Measurements from ENCODE around the gene TUBGCP2.

The TUBGCP2 gene

GRCh38 chr10:133248334-133248715 is 60.3 kb downstream of the TUBGCP2 start:
- Histone ChIP-seq H3K4ac (ENCODE audit: low read depth, low read length) (no peak overlapping the region), H2BK120ac (ENCODE audit: low read depth, low read length) (no peak overlapping the region), H3K4me3 (ENCODE audit: low read length) (no peak overlapping the region), H3K9ac (ENCODE audit: low read length) (no peak overlapping the region), H3K27me3 (ENCODE audit: insufficient read depth, low read length, poor library complexity) (no peaks in the 10 kb centered on the region), H3K4me2 (ENCODE audit: low read length) (no peak overlapping the region), H3K79me2 (ENCODE audit: control insufficient read depth, insufficient read depth, low read length) (no peaks in the 10 kb centered on the region), H3K56ac (ENCODE audit: low read length) (no peak overlapping the region), H3K18ac (ENCODE audit: low read length) (no peak overlapping the region), H3K23ac (ENCODE audit: low read length) (no peak overlapping the region), H3K36me3 (ENCODE audit: control insufficient read depth, insufficient read depth, low read length) (no peaks in the 10 kb centered on the region), H3K79me1 (ENCODE audit: low read length) (no peaks in the 10 kb centered on the region), H4K8ac (ENCODE audit: low read depth, low read length) (no peak overlapping the region), H4K5ac (ENCODE audit: low read length) (no peak overlapping the region), H3K27ac (ENCODE audit: low read depth, low read length) (no peak overlapping the region), H3K4me1 (ENCODE audit: control insufficient read depth, low read depth, low read length) (no peaks in the 10 kb centered on the region), H2BK15ac (replicated peaks; ENCODE audit: low read depth) (no peak overlapping the region), H2AK5ac (ENCODE audit: low read length) (no peak overlapping the region), H2BK5ac (ENCODE audit: low read length) (no peak overlapping the region)
- no peak for DNase-seq
- no CpG with 5 or more reads among the region's 12 CpGs for WGBS (ENCODE audit: extremely low coverage, insufficient coverage, low lambda C conversion rate)

GRCh38 chr10:133247681-133248333 is 60.9 kb downstream of the TUBGCP2 start:
- no peak overlapping the region for H2BK120ac ChIP-seq (ENCODE audit: low read depth, low read length)
- no peak overlapping the region for H2AK5ac ChIP-seq (ENCODE audit: low read length)
- H3K4me3 ChIP-seq (ENCODE audit: low read length), result no peak overlapping the region
- H3K4ac ChIP-seq (ENCODE audit: low read depth, low read length), result no peak overlapping the region
- peak overlapping the region; percentile 15 for H3K56ac ChIP-seq (ENCODE audit: low read length)
- H3K27me3 ChIP-seq (ENCODE audit: insufficient read depth, low read length, poor library complexity), result no peaks in the 10 kb centered on the region
- no peak overlapping the region for H2BK5ac ChIP-seq (ENCODE audit: low read length)
- no peaks in the 10 kb centered on the region for H3K79me1 ChIP-seq (ENCODE audit: low read length)
- no peak overlapping the region for H4K8ac ChIP-seq (ENCODE audit: low read depth, low read length)
- no peak overlapping the region for H3K27ac ChIP-seq (ENCODE audit: low read depth, low read length)
- no peak overlapping the region for H3K23ac ChIP-seq (ENCODE audit: low read length)
- H3K36me3 ChIP-seq (ENCODE audit: control insufficient read depth, insufficient read depth, low read length), result no peaks in the 10 kb centered on the region
- no peaks in the 10 kb centered on the region for H3K79me2 ChIP-seq (ENCODE audit: control insufficient read depth, insufficient read depth, low read length)
- no peak overlapping the region for H3K9ac ChIP-seq (ENCODE audit: low read length)
- no peak overlapping the region for H4K5ac ChIP-seq (ENCODE audit: low read length)
- H3K18ac ChIP-seq (ENCODE audit: low read length), result no peak overlapping the region
- no peaks in the 10 kb centered on the region for H3K4me1 ChIP-seq (ENCODE audit: control insufficient read depth, low read depth, low read length)
- WGBS (ENCODE audit: extremely low coverage, insufficient coverage, low lambda C conversion rate), result no CpG with 5 or more reads among the region's 36 CpGs
- no peak overlapping the region for H2BK15ac ChIP-seq (replicated peaks; ENCODE audit: low read depth)
- no peak overlapping the region for H3K4me2 ChIP-seq (ENCODE audit: low read length)
- DNase-seq, result no peak

GRCh38 chr10:133246236-133246626 is 62.4 kb downstream of the TUBGCP2 start:
- Histone ChIP-seq H2BK15ac (replicated peaks; ENCODE audit: low read depth) (no peak overlapping the region), H3K4me1 (ENCODE audit: control insufficient read depth, low read depth, low read length) (no peaks in the 10 kb centered on the region), H3K36me3 (ENCODE audit: control insufficient read depth, insufficient read depth, low read length) (no peaks in the 10 kb centered on the region), H3K27ac (ENCODE audit: low read depth, low read length) (no peak overlapping the region), H2BK120ac (ENCODE audit: low read depth, low read length) (no peak overlapping the region), H2BK5ac (ENCODE audit: low read length) (no peak overlapping the region), H3K79me2 (ENCODE audit: control insufficient read depth, insufficient read depth, low read length) (no peaks in the 10 kb centered on the region), H4K5ac (ENCODE audit: low read length) (no peak overlapping the region), H3K56ac (ENCODE audit: low read length) (peak overlapping the region; percentile 25), H3K18ac (ENCODE audit: low read length) (no peak overlapping the region), H3K4ac (ENCODE audit: low read depth, low read length) (no peak overlapping the region), H3K4me2 (ENCODE audit: low read length) (no peak overlapping the region), H3K23ac (ENCODE audit: low read length) (no peak overlapping the region), H3K9ac (ENCODE audit: low read length) (no peak overlapping the region), H2AK5ac (ENCODE audit: low read length) (no peak overlapping the region), H4K8ac (ENCODE audit: low read depth, low read length) (no peak overlapping the region), H3K27me3 (ENCODE audit: insufficient read depth, low read length, poor library complexity) (no peaks in the 10 kb centered on the region), H3K4me3 (ENCODE audit: low read length) (no peak overlapping the region), H3K79me1 (ENCODE audit: low read length) (no peaks in the 10 kb centered on the region)
- WGBS (ENCODE audit: extremely low coverage, insufficient coverage, low lambda C conversion rate), result no CpG with 5 or more reads among the region's 12 CpGs
- DNase-seq, result no peak

GRCh38 chr10:133245439-133246235 is 63.0 kb downstream of the TUBGCP2 start:
- Histone ChIP-seq H2AK5ac (ENCODE audit: low read length) (no peak overlapping the region), H3K4me1 (ENCODE audit: control insufficient read depth, low read depth, low read length) (no peaks in the 10 kb centered on the region), H4K5ac (ENCODE audit: low read length) (no peak overlapping the region), H2BK15ac (replicated peaks; ENCODE audit: low read depth) (no peak overlapping the region), H3K4me2 (ENCODE audit: low read length) (no peak overlapping the region), H3K18ac (ENCODE audit: low read length) (no peak overlapping the region), H3K23ac (ENCODE audit: low read length) (no peak overlapping the region), H3K9ac (ENCODE audit: low read length) (no peak overlapping the region), H4K8ac (ENCODE audit: low read depth, low read length) (no peak overlapping the region), H3K4ac (ENCODE audit: low read depth, low read length) (peak overlapping the region; percentile 5), H3K4me3 (ENCODE audit: low read length) (no peak overlapping the region), H3K79me1 (ENCODE audit: low read length) (no peaks in the 10 kb centered on the region), H2BK120ac (ENCODE audit: low read depth, low read length) (no peak overlapping the region), H3K56ac (ENCODE audit: low read length) (no peak overlapping the region), H3K79me2 (ENCODE audit: control insufficient read depth, insufficient read depth, low read length) (no peaks in the 10 kb centered on the region), H2BK5ac (ENCODE audit: low read length) (no peak overlapping the region), H3K27me3 (ENCODE audit: insufficient read depth, low read length, poor library complexity) (no peaks in the 10 kb centered on the region), H3K27ac (ENCODE audit: low read depth, low read length) (no peak overlapping the region), H3K36me3 (ENCODE audit: control insufficient read depth, insufficient read depth, low read length) (no peaks in the 10 kb centered on the region)
- DNase-seq, result peak; percentile 87
- WGBS (ENCODE audit: extremely low coverage, insufficient coverage, low lambda C conversion rate), result no CpG with 5 or more reads among the region's 33 CpGs

GRCh38 chr10:133243593-133243992 is 65.1 kb downstream of the TUBGCP2 start:
- no peak overlapping the region for H3K4me3 ChIP-seq (ENCODE audit: low read length)
- H3K79me2 ChIP-seq (ENCODE audit: control insufficient read depth, insufficient read depth, low read length), result no peaks in the 10 kb centered on the region
- H3K9ac ChIP-seq (ENCODE audit: low read length), result no peak overlapping the region
- H3K23ac ChIP-seq (ENCODE audit: low read length), result no peak overlapping the region
- H3K56ac ChIP-seq (ENCODE audit: low read length), result no peak overlapping the region
- H2BK5ac ChIP-seq (ENCODE audit: low read length), result no peak overlapping the region
- H3K4me1 ChIP-seq (ENCODE audit: control insufficient read depth, low read depth, low read length), result peaks cover 3% of the 10 kb centered on the region
- H2BK120ac ChIP-seq (ENCODE audit: low read depth, low read length), result no peak overlapping the region
- no peak for DNase-seq
- no peaks in the 10 kb centered on the region for H3K27me3 ChIP-seq (ENCODE audit: insufficient read depth, low read length, poor library complexity)
- H3K18ac ChIP-seq (ENCODE audit: low read length), result no peak overlapping the region
- no peak overlapping the region for H3K4me2 ChIP-seq (ENCODE audit: low read length)
- no peaks in the 10 kb centered on the region for H3K79me1 ChIP-seq (ENCODE audit: low read length)
- H2BK15ac ChIP-seq (replicated peaks; ENCODE audit: low read depth), result no peak overlapping the region
- H2AK5ac ChIP-seq (ENCODE audit: low read length), result no peak overlapping the region
- H3K4ac ChIP-seq (ENCODE audit: low read depth, low read length), result no peak overlapping the region
- H4K8ac ChIP-seq (ENCODE audit: low read depth, low read length), result no peak overlapping the region
- no peak overlapping the region for H3K27ac ChIP-seq (ENCODE audit: low read depth, low read length)
- no CpG with 5 or more reads among the region's 14 CpGs for WGBS (ENCODE audit: extremely low coverage, insufficient coverage, low lambda C conversion rate)
- no peaks in the 10 kb centered on the region for H3K36me3 ChIP-seq (ENCODE audit: control insufficient read depth, insufficient read depth, low read length)
- no peak overlapping the region for H4K5ac ChIP-seq (ENCODE audit: low read length)

All from mesendoderm (in vitro differentiated cells).